ENCODE data around the gene SIRPB1.
"Not testable (repeated sequence)": the region's sequence is repeated elsewhere in the genome, so short reads cannot be mapped to it uniquely, and the experiment has no call there.

GRCh38 chr20:1571583-1571982 is 48.2 kb downstream of the SIRPB1 start:
- TF ChIP-seq CTCF, POLR2A (IDR thresholded peaks at IDR 0.05): not testable (repeated sequence)

Data from uterus (tissue), 2 donors.